Keratinocyte (primary cell): ENCODE results near the gene SPATA6L.

ENCODE experiments used
- EZH2 ChIP-seq: IDR thresholded peaks from one replicate; pipeline ENCODE4 v1.6.1; 2012; ENCODE audit warnings: inconsistent platforms, mild to moderate bottlenecking, low read length, moderate library complexity
- TF ChIP-seq, protein P1 (sequence below), 3 experiments: IDR thresholded peaks in 1 of 3; conservative IDR thresholded peaks in 1 of 3; optimal IDR thresholded peaks in 1 of 3; 2 replicates in 2 of 3; 3 replicates in 1 of 3; pipeline versions ENCODE3 to v1.5.1; 2011; ENCODE audit warnings: low read length in 3 of 3, mild to moderate bottlenecking in 3 of 3, moderate library complexity in 2 of 3, control low read depth in 1 of 3, inconsistent platforms in 1 of 3; ENCODE audit not compliant: insufficient read depth in 2 of 3; ENCODE audit errors: extremely low read depth in 1 of 3

DNA sequence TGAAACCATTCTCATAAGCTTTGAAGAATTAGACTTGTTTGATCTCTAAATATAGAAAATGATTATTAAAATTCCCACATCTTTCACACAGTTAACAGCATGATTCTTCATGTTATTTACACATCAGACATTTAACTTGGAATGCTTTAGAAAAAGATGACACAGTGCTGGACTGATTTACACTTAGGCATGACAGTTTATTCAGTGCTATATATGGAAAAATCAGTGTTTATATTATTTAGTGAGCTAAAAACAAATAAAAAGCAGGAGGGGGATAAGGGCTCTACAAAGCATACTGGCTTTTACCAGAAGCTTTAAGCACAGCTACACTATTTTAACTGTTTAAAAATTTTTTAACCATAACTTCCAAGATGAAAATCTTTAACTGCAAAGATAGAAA is 43.1 kb upstream of the SPATA6L start:
- no peak for TF ChIP-seq EZH2
- TF ChIP-seq, protein P1, sequence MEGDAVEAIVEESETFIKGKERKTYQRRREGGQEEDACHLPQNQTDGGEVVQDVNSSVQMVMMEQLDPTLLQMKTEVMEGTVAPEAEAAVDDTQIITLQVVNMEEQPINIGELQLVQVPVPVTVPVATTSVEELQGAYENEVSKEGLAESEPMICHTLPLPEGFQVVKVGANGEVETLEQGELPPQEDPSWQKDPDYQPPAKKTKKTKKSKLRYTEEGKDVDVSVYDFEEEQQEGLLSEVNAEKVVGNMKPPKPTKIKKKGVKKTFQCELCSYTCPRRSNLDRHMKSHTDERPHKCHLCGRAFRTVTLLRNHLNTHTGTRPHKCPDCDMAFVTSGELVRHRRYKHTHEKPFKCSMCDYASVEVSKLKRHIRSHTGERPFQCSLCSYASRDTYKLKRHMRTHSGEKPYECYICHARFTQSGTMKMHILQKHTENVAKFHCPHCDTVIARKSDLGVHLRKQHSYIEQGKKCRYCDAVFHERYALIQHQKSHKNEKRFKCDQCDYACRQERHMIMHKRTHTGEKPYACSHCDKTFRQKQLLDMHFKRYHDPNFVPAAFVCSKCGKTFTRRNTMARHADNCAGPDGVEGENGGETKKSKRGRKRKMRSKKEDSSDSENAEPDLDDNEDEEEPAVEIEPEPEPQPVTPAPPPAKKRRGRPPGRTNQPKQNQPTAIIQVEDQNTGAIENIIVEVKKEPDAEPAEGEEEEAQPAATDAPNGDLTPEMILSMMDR (optimal IDR thresholded peaks at IDR 0.05 in 1 of 3, IDR thresholded peaks at IDR 0.05 in 1 of 3, conservative IDR thresholded peaks at IDR 0.05 in 1 of 3; ENCODE audit: extremely low read depth in 1 of 3, insufficient read depth in 2 of 3, low read length in 3 of 3): no peak
